ENCODE data around the gene NDP. TPM values are rescaled to one million over a fixed set of nuclear protein-coding genes. Genes with fewer than 3 reads are reported as not detected.

NDP gene
- total RNA-seq, 6 donors from 2014 or later, result not detected

DNA sequence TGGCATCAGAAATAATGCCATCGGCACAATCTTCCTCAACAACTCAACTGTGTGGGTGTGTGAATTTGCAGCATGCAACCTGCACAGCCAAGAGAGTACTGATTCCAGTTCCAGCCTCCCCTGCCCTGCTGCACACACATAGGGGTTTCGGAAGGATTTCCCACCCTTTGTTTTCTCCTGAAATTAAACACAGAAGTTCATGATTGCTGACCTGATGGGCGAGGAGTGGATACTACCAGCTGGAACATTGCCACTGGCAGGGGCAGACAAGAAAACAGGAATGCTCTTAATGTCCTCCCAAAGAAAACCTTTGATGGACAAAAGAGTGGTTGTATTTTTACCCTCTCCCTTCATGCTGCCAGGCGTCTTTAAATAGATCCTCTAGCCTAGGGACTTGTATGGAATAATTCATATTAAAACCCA is 4.8 kb downstream of the NDP start:
- no peaks in the 10 kb centered on the region for H3K9me3 ChIP-seq
- H3K27me3 ChIP-seq, result peaks cover 0 to 2% (median 0%) of the 10 kb centered on the region in 4 donors
- no peaks in the 10 kb centered on the region for H3K36me3 ChIP-seq
- no peak overlapping the region for H3K27ac ChIP-seq
- no peak for ATAC-seq (ENCODE audit: low FRiP score in 2 of 2)
- TF ChIP-seq POLR2A (IDR thresholded peaks at IDR 0.05) (no peak), POLR2AphosphoS5 (IDR thresholded peaks at IDR 0.05) (no peak), EP300 (IDR thresholded peaks at IDR 0.05) (no peak), CTCF (IDR thresholded peaks at IDR 0.05) (no peak)
- peaks cover 0 to 2% (median under 1%) of the 10 kb centered on the region in 4 donors for H3K4me1 ChIP-seq
- no peak overlapping the region for H3K4me3 ChIP-seq
- DNase-seq, result no peak
- WGBS, 2 donors, result 68 to 92% methylated on average over 3 to 4 of the region's 4 CpGs

GRCh38 chrX:43964936-43965335 is 8.3 kb downstream of the NDP start:
- H3K27ac ChIP-seq, result no peak overlapping the region
- no peak for DNase-seq
- H3K4me1 ChIP-seq, result no peaks in the 10 kb centered on the region
- 63 to 81% methylated on average over 3 of the region's 3 CpGs for WGBS, 2 donors
- TF ChIP-seq EP300 (IDR thresholded peaks at IDR 0.05), result no peak
- no peak for TF ChIP-seq POLR2A (IDR thresholded peaks at IDR 0.05)
- no peak for TF ChIP-seq CTCF (IDR thresholded peaks at IDR 0.05)
- TF ChIP-seq POLR2AphosphoS5 (IDR thresholded peaks at IDR 0.05), result no peak
- H3K4me3 ChIP-seq, result no peak overlapping the region
- H3K27me3 ChIP-seq, result no peaks in the 10 kb centered on the region
- no peak for ATAC-seq (ENCODE audit: low FRiP score in 2 of 2)
- H3K36me3 ChIP-seq, result no peaks in the 10 kb centered on the region
- no peaks in the 10 kb centered on the region for H3K9me3 ChIP-seq

- Histone ChIP-seq H3K27me3 (no peaks in the 10 kb centered on the region), H3K27ac (no peak overlapping the region), H3K4me1 (no peaks in the 10 kb centered on the region), H3K4me3 (no peak overlapping the region), H3K9me3 (no peaks in the 10 kb centered on the region), H3K36me3 (no peaks in the 10 kb centered on the region)
- ATAC-seq (ENCODE audit: low FRiP score in 2 of 2), result no peak
- TF ChIP-seq CTCF (IDR thresholded peaks at IDR 0.05) (no peak), POLR2AphosphoS5 (IDR thresholded peaks at IDR 0.05) (no peak), EP300 (IDR thresholded peaks at IDR 0.05) (no peak), POLR2A (IDR thresholded peaks at IDR 0.05) (no peak)
- DNase-seq, result no peak
- WGBS, 2 donors, result 84 to 88% methylated on average over 3 of the region's 3 CpGs
Measured at GRCh38 chrX:43963726-43964125, 9.5 kb downstream of the NDP start.

GRCh38 chrX:43962636-43963035 is 10.6 kb downstream of the NDP start:
- no peak for DNase-seq
- no peak overlapping the region for H3K27ac ChIP-seq
- H3K4me1 ChIP-seq, result no peaks in the 10 kb centered on the region
- H3K27me3 ChIP-seq, result no peaks in the 10 kb centered on the region
- H3K36me3 ChIP-seq, result no peaks in the 10 kb centered on the region
- TF ChIP-seq CTCF (IDR thresholded peaks at IDR 0.05) (no peak), POLR2A (IDR thresholded peaks at IDR 0.05) (no peak), POLR2AphosphoS5 (IDR thresholded peaks at IDR 0.05) (no peak), EP300 (IDR thresholded peaks at IDR 0.05) (no peak)
- H3K9me3 ChIP-seq, result no peaks in the 10 kb centered on the region
- ATAC-seq (ENCODE audit: low FRiP score in 2 of 2), result no peak
- H3K4me3 ChIP-seq, result no peak overlapping the region
- WGBS, 2 donors, result 89% methylated on average over 9 of the region's 9 CpGs; no CpG with 5 or more reads in 1 of the 2 donors

- ATAC-seq (ENCODE audit: low FRiP score in 2 of 2) (no peak), DNase-seq (no peak)
- no peaks in the 10 kb centered on the region for H3K27me3 ChIP-seq
- H3K4me1 ChIP-seq, result no peaks in the 10 kb centered on the region
- H3K4me3 ChIP-seq, result no peak overlapping the region
- H3K27ac ChIP-seq, result no peak overlapping the region
- no peaks in the 10 kb centered on the region for H3K9me3 ChIP-seq
- WGBS, 2 donors, result 46 to 76% methylated on average over 2 of the region's 2 CpGs
- no peaks in the 10 kb centered on the region for H3K36me3 ChIP-seq
- TF ChIP-seq CTCF (IDR thresholded peaks at IDR 0.05), result no peak
- TF ChIP-seq POLR2A (IDR thresholded peaks at IDR 0.05), result no peak
- TF ChIP-seq POLR2AphosphoS5 (IDR thresholded peaks at IDR 0.05), result no peak
- TF ChIP-seq EP300 (IDR thresholded peaks at IDR 0.05), result no peak
Measured at GRCh38 chrX:43961699-43962098, 11.5 kb downstream of the NDP start.
